Mesothelial cell of epicardium (in vitro differentiated cells): Measurements from ENCODE around the gene ACTG2. TPM values are rescaled to one million over a fixed set of nuclear protein-coding genes. Genes with fewer than 3 reads are reported as not detected.

ENCODE experiments used
- DNase-seq, 2 experiments: peaks; one replicate each; pipeline ENCODE4 v3.0.0; 2021; ENCODE audit warnings: low spot score in 2 of 2; ENCODE audit not compliant: unreplicated experiment in 2 of 2
- H3K27ac Mint-ChIP-seq: 2 replicates; pipeline ENCODE4 v1.8.0; 2021; ENCODE audit warnings: mixed read lengths
- H3K27me3 Mint-ChIP-seq: 2 replicates; pipeline ENCODE4 v1.8.0; 2021; ENCODE audit warnings: low read depth, mixed read lengths
- H3K36me3 Mint-ChIP-seq: 2 replicates; pipeline ENCODE4 v1.8.0; 2021; ENCODE audit warnings: mixed read lengths
- H3K4me1 Mint-ChIP-seq: 2 replicates; pipeline ENCODE4 v1.8.0; 2021; ENCODE audit warnings: mixed read lengths
- H3K4me3 Mint-ChIP-seq: 2 replicates; pipeline ENCODE4 v1.8.0; 2021; ENCODE audit warnings: mild to moderate bottlenecking, moderate library complexity, mixed read lengths
- H3K9me3 Mint-ChIP-seq: 2 replicates; pipeline ENCODE4 v1.8.0; 2021; ENCODE audit warnings: mixed read lengths
- total RNA-seq: library from RNA; stranded (reverse); gene quantifications from 3 replicates; pipeline ENCODE4 v1.2.1, GENCODE V29; 2021
- TF ChIP-seq, protein P1 (sequence below): fragments of 200-600 bp; sonication (generic); IDR thresholded peaks from one replicate; pipeline ENCODE4 v1.5.0; 2021; ENCODE audit warnings: antibody characterized with exemption; ENCODE audit not compliant: unreplicated experiment

The ACTG2 gene
- total RNA-seq, 1 donor from 2014 or later, result 9.3 TPM

DNA sequence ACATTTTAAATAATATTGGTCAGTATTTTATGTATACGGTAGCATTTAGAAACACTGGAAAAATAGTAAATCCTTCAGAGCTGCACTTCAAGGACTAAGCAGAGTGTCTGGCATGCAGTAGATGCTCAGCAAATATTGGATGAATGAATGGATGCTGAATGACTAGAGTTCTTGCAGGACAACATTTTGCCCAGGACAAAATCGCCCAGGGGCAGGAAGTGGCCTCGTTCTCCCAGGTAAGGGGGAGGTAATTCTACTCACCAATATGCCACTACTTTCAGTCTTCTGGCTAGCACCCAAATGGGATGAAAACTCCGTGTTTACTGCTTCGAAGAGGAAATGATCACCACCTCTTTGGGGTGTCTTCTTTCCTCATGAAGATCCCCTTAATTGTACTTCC is 29.9 kb downstream of the ACTG2 start:
- H3K4me3 Mint-ChIP-seq, result no peak overlapping the region
- TF ChIP-seq, protein P1, sequence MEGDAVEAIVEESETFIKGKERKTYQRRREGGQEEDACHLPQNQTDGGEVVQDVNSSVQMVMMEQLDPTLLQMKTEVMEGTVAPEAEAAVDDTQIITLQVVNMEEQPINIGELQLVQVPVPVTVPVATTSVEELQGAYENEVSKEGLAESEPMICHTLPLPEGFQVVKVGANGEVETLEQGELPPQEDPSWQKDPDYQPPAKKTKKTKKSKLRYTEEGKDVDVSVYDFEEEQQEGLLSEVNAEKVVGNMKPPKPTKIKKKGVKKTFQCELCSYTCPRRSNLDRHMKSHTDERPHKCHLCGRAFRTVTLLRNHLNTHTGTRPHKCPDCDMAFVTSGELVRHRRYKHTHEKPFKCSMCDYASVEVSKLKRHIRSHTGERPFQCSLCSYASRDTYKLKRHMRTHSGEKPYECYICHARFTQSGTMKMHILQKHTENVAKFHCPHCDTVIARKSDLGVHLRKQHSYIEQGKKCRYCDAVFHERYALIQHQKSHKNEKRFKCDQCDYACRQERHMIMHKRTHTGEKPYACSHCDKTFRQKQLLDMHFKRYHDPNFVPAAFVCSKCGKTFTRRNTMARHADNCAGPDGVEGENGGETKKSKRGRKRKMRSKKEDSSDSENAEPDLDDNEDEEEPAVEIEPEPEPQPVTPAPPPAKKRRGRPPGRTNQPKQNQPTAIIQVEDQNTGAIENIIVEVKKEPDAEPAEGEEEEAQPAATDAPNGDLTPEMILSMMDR, result no peak
- no peaks in the 10 kb centered on the region for H3K9me3 Mint-ChIP-seq
- DNase-seq, result no peak
- peaks cover 34% of the 10 kb centered on the region for H3K27me3 Mint-ChIP-seq
- H3K4me1 Mint-ChIP-seq, result peaks cover 10% of the 10 kb centered on the region
- no peaks in the 10 kb centered on the region for H3K36me3 Mint-ChIP-seq
- H3K27ac Mint-ChIP-seq, result no peak overlapping the region

DNA sequence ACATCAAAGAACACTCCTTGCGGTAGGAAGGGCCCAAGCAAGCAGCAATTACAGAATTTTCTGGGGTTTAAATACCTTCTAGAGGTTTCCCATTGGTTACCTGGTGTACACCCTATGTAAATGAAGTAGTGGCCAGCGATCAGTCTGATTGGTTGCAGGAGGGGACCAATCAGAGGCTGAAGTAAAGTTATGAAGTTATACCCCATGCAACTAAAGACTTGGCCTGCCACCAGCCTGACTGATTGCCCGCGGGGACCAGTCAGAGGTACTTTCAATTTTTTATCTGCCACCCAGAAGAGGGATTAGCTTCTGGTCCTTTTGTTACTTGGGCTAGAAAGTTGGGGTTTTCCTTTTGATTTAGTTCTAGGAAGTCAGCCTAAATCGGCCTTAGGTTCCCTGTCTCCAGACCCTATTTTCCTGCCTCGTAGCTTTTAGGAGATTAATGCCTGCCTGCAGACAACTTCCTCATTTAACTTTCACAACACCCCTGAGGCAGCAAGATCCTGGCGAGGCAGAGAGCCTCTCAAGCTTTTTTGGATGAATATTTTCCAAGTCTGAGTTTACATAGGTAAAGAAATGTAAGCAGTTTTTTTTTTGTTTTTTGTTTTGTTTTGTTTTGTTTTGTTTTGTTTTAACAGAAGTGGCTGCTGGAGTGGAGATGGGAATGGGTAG is 32.4 kb downstream of the ACTG2 start:
- Mint-ChIP-seq H3K27ac (no peak overlapping the region), H3K4me1 (peaks cover 32% of the 10 kb centered on the region), H3K4me3 (no peak overlapping the region), H3K36me3 (no peaks in the 10 kb centered on the region), H3K9me3 (no peaks in the 10 kb centered on the region), H3K27me3 (peaks cover 32% of the 10 kb centered on the region)
- no peak for DNase-seq
- TF ChIP-seq, protein P1, result no peak

DNA sequence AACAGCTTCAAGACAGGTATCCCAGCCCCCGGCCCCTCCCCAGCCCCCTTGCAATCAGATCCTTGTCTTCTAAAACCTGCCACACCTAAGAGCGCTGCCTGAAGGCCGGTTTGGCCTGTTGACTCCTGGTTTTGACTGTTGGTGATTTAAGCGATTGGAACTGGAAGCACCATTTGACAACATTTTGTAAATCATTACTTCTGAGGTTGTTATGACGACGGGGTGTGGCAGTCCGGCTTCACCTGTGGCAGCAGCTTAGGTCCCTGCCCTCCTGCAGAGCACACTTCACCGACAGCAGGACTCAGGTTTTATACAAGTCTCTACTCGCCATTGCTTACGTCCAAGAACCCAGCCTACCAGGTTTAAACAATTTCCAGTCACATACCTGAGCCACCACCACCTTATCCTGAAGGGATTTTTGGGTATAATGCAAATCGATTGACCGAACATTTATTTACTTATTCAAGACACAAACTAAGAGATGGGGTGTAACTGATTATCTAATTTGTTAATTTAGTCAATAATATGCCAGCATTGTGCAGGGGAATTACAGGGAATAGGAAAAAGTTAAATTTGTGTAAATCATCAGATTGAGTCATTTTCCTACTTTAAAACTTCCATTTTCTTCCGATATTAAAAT is 33.2 kb downstream of the ACTG2 start:
- Mint-ChIP-seq H3K9me3 (no peaks in the 10 kb centered on the region), H3K4me1 (peaks cover 32% of the 10 kb centered on the region), H3K27ac (peak overlapping the region; percentile 92), H3K4me3 (peak overlapping the region; percentile 90), H3K27me3 (peaks cover 27% of the 10 kb centered on the region), H3K36me3 (no peaks in the 10 kb centered on the region)
- TF ChIP-seq, protein P1, result no peak
- no peak for DNase-seq

GRCh38 chr2:73926493-73927327 is 33.9 kb downstream of the ACTG2 start, which contains the start of gene DGUOK:
Gene DGUOK (plus strand): TSS chr2:73926880. CDS start chr2:73926911, 31 bp downstream.
- no peaks in the 10 kb centered on the region for H3K36me3 Mint-ChIP-seq
- peaks cover 20% of the 10 kb centered on the region for H3K27me3 Mint-ChIP-seq
- peaks cover 34% of the 10 kb centered on the region for H3K4me1 Mint-ChIP-seq
- DNase-seq, result peak; percentile 89 to 93
- H3K4me3 Mint-ChIP-seq, result peak within 1 kb of the TSS; percentile 90
- TF ChIP-seq, protein P1, result peak; percentile 23
- H3K27ac Mint-ChIP-seq, result peak within 1 kb of the TSS; percentile 99
- no peaks in the 10 kb centered on the region for H3K9me3 Mint-ChIP-seq

GRCh38 chr2:73927344-73927743 is 34.5 kb downstream of the ACTG2 start:
- TF ChIP-seq, protein P1, result no peak
- Mint-ChIP-seq H3K27ac (peak overlapping the region; percentile 99), H3K4me3 (peak overlapping the region; percentile 90), H3K27me3 (peaks cover 15% of the 10 kb centered on the region), H3K9me3 (no peaks in the 10 kb centered on the region), H3K36me3 (no peaks in the 10 kb centered on the region), H3K4me1 (peaks cover 34% of the 10 kb centered on the region)
- no peak for DNase-seq
